HG03103 (cell line): ENCODE results near the gene CRYZL1.
A peak's percentile ranks its signal among the peaks of the same experiment; 100 is the strongest.

Experiments used
- ATAC-seq: cut with Tn5 transposase; IDR thresholded peaks from one replicate; pipeline ENCODE4 v1.9.1; 2021; ENCODE audit warnings: low read depth; ENCODE audit not compliant: unreplicated experiment

CRYZL1 gene

GRCh38 chr21:33662046-33662445 lies 20.5 kb upstream of the CRYZL1 start:
- ATAC-seq: no peak

- no peak for ATAC-seq
Observed at GRCh38 chr21:33661146-33661545, 19.6 kb upstream of the CRYZL1 start.

- no peak for ATAC-seq
Observed at GRCh38 chr21:33660406-33660805, 18.9 kb upstream of the CRYZL1 start.

- ATAC-seq: no peak
Observed at GRCh38 chr21:33659568-33659949, 18.0 kb upstream of the CRYZL1 start.

GRCh38 chr21:33658919-33659567 lies 17.5 kb upstream of the CRYZL1 start:
- ATAC-seq: no peak

GRCh38 chr21:33657124-33657820 lies 15.7 kb upstream of the CRYZL1 start:
- no peak for ATAC-seq

GRCh38 chr21:33655588-33656221 lies 14.2 kb upstream of the CRYZL1 start:
- no peak for ATAC-seq

GRCh38 chr21:33654412-33654811 lies 12.9 kb upstream of the CRYZL1 start:
- no peak for ATAC-seq

GRCh38 chr21:33651965-33652680 lies 10.6 kb upstream of the CRYZL1 start:
- ATAC-seq: no peak

- no peak for ATAC-seq
Observed at GRCh38 chr21:33650929-33651509, 9.5 kb upstream of the CRYZL1 start.

- ATAC-seq: no peak
Observed at GRCh38 chr21:33650230-33650629, 8.7 kb upstream of the CRYZL1 start.

GRCh38 chr21:33648555-33648954 lies 7.0 kb upstream of the CRYZL1 start:
- ATAC-seq: no peak

GRCh38 chr21:33647587-33647986 lies 6.0 kb upstream of the CRYZL1 start:
- ATAC-seq: no peak

GRCh38 chr21:33645730-33646129 lies 4.2 kb upstream of the CRYZL1 start:
- ATAC-seq: no peak

- no peak for ATAC-seq
Observed at GRCh38 chr21:33644383-33645074, 3.0 kb upstream of the CRYZL1 start.

GRCh38 chr21:33643658-33644311 lies 2.2 kb upstream of the CRYZL1 start:
- ATAC-seq: no peak

GRCh38 chr21:33642896-33643657 lies 1.5 kb upstream of the CRYZL1 start:
- ATAC-seq: no peak

- peak; percentile 82 for ATAC-seq
Observed at GRCh38 chr21:33642027-33642895, 720 bp upstream of the CRYZL1 start, which contains the start of gene ITSN1. ITSN1 (plus strand) TSS chr21:33642501; CDS start chr21:33718829, 76,328 bp downstream.
